ENCODE results near the gene NUDT3. TPM values are rescaled to one million over a fixed set of nuclear protein-coding genes. Genes with fewer than 3 reads are reported as not detected.

Gene NUDT3
- total RNA-seq (2014; rRNA removed; shearing (Covaris generic)) (31.1 and 32.5 TPM in 2 replicates), polyA plus RNA-seq (2016; fragmentation: Nextera tagmentation; extraction: Ambion mirVana) (11.5 and 12.1 TPM in 2 replicates)
- long read RNA-seq, full-length matches to known transcripts = 3 of 5 reads
- long read RNA-seq, partial matches to known transcripts = 1 of 5 reads
- long read RNA-seq, other reads (novel, unspliced or antisense) = 1 of 5 reads

- peaks cover 8% of the 10 kb centered on the region for H3K36me3 Mint-ChIP-seq (ENCODE audit: low read depth)
- 0 out of 2 replicates have a peak, but pooled peaks cover 3% of the 10 kb centered on the region for H3F3A ChIP-seq (replicated peaks; ENCODE audit: low read depth)
- no peaks in the 10 kb centered on the region; the same call in 1 of the 2 replicates for H3K36me3 ChIP-seq (ENCODE audit: insufficient read depth)
- peak within 1 kb of the TSS; percentile 95 for H3K27ac Mint-ChIP-seq
- peaks cover 10% of the 10 kb centered on the region for H3K27me3 Mint-ChIP-seq (ENCODE audit: insufficient read depth, low read depth, poor library complexity)
- peak within 1 kb of the TSS; percentile 98 for H2AFZ ChIP-seq
- peaks cover 11% of the 10 kb centered on the region for H3K4me1 Mint-ChIP-seq
- H3K9me3 Mint-ChIP-seq = peaks cover 15% of the 10 kb centered on the region
- peak within 1 kb of the TSS; percentile 83 for H3K4me2 ChIP-seq
- no peaks in the 10 kb centered on the region for H3K27me3 ChIP-seq (ENCODE audit: insufficient read depth)
- H3K4me1 ChIP-seq (ENCODE audit: insufficient read depth) = peaks cover 14% of the 10 kb centered on the region; the same call in 1 of the 2 replicates
- H3K4me3 Mint-ChIP-seq = no peak within 1 kb of the TSS; the same call in 1 of the 3 replicates
- peak within 1 kb of the TSS; percentile 58 for H3K4me3 ChIP-seq
- peaks cover 40% of the 10 kb centered on the region for H3K79me2 ChIP-seq (replicated peaks; ENCODE audit: insufficient read depth)
- DNase-seq (ENCODE audit: low spot score) = peak; percentile 95
- no peaks in the 10 kb centered on the region for H3K9me2 ChIP-seq (ENCODE audit: insufficient read depth)
- H4K20me1 ChIP-seq (replicated peaks; ENCODE audit: insufficient read depth) = peaks cover 7% of the 10 kb centered on the region; the same call in 1 of the 2 replicates
- TF ChIP-seq CTCF (conservative IDR thresholded peaks at IDR 0.05; ENCODE audit: low read depth in 2 of 2) (peak; percentile 59 to 71), POLR2AphosphoS5 (IDR thresholded peaks at IDR 0.05; ENCODE audit: low read depth) (peak; percentile 53), ETS1 (IDR thresholded peaks at IDR 0.05) (no peak), NANOG (IDR thresholded peaks at IDR 0.05; ENCODE audit: borderline replicate concordance) (no peak)
- peak within 1 kb of the TSS; percentile 78 for H3K27ac ChIP-seq (ENCODE audit: low read depth)
- ATAC-seq = peak; percentile 82
Measured at GRCh38 chr6:34392497-34393190, at the start of gene NUDT3. TSS of gene NUDT3 (minus strand) at chr6:34392669. CDS start at chr6:34392362, 307 bp downstream.

- Histone ChIP-seq H3F3A (replicated peaks; ENCODE audit: low read depth) (no peaks in the 10 kb centered on the region), H3K36me3 (ENCODE audit: insufficient read depth) (no peaks in the 10 kb centered on the region), H4K20me1 (replicated peaks; ENCODE audit: insufficient read depth) (no peaks in the 10 kb centered on the region), H3K27me3 (ENCODE audit: insufficient read depth) (no peaks in the 10 kb centered on the region), H3K27ac (ENCODE audit: low read depth) (no peak overlapping the region), H3K4me1 (ENCODE audit: insufficient read depth) (no peaks in the 10 kb centered on the region), H3K9me2 (ENCODE audit: insufficient read depth) (no peaks in the 10 kb centered on the region), H2AFZ (no peak overlapping the region), H3K79me2 (replicated peaks; ENCODE audit: insufficient read depth) (no peaks in the 10 kb centered on the region), H3K4me3 (no peak overlapping the region), H3K4me2 (no peak overlapping the region)
- Mint-ChIP-seq H3K27ac (no peak overlapping the region), H3K9me3 (peaks cover 22% of the 10 kb centered on the region), H3K27me3 (ENCODE audit: insufficient read depth, low read depth, poor library complexity) (peaks cover 3% of the 10 kb centered on the region), H3K4me3 (no peak overlapping the region), H3K36me3 (ENCODE audit: low read depth) (peaks cover 12% of the 10 kb centered on the region; the same call in 2 of the 3 replicates), H3K4me1 (no peaks in the 10 kb centered on the region)
- no peak for TF ChIP-seq STAT1 (IDR thresholded peaks at IDR 0.05; ENCODE audit: unreplicated experiment)
- TF ChIP-seq POLR2AphosphoS5 (IDR thresholded peaks at IDR 0.05; ENCODE audit: low read depth) = no peak
- no peak for TF ChIP-seq NANOG (IDR thresholded peaks at IDR 0.05; ENCODE audit: borderline replicate concordance)
- TF ChIP-seq ZNF114 (CRISPR knock-in tag; IDR thresholded peaks at IDR 0.05) = no peak
- TF ChIP-seq ZNF462 (CRISPR knock-in tag; IDR thresholded peaks at IDR 0.05) = no peak
- no peak for TF ChIP-seq ZNF331 (CRISPR knock-in tag; IDR thresholded peaks at IDR 0.05; ENCODE audit: low read depth)
- no peak for DNase-seq (ENCODE audit: low spot score)
- no peak for ATAC-seq
Measured at GRCh38 chr6:34441526-34441925, 49.1 kb upstream of the NUDT3 start.
